Panc1 (cell line): Measurements from ENCODE around the gene MIPEP. TPM values are rescaled to one million over a fixed set of nuclear protein-coding genes. Genes with fewer than 3 reads are reported as not detected.

ENCODE experiments used
- ATAC-seq: fragments of 200-7000 bp; cut with Tn5 transposase; 2 replicates; pipeline ENCODE4 v1.9.1; 2020; ENCODE audit warnings: mild to moderate bottlenecking, moderate library complexity
- BruUV-seq: library from RNA; stranded (reverse); fragments of 400-500 nt; replicated peaks from 2 replicates; lab custom pipeline; 2021; lab: Mats Ljungman, UMichigan
- CTCF ChIA-PET: fragments of 300-600 bp; sonication (Branson Sonifier 250); formaldehyde crosslinking; loops from one replicate; lab custom pipeline; 2022; ENCODE audit warnings: antibody characterized with exemption; lab: Charles Lee
- POLR2A ChIA-PET: fragments of 300-600 bp; sonication (Branson Sonifier 250); formaldehyde crosslinking; loops from one replicate; lab custom pipeline; 2022; ENCODE audit warnings: antibody characterized with exemption; lab: Charles Lee
- DNase-seq: peaks from one replicate; pipeline ENCODE4 v3.0.0-alpha.2; 2010; ENCODE audit warnings: low read depth, low spot score
- H3K27ac ChIP-seq: 2 replicates; pipeline ENCODE4 v1.5.1; 2011; ENCODE audit warnings: mild to moderate bottlenecking, low read length, inconsistent platforms
- H3K27me3 ChIP-seq: fragments of 200-500 bp; sonication (Bioruptor generic); 2 replicates; pipeline ENCODE4 v1.6.0; 2014; ENCODE audit warnings: low read length, inconsistent platforms; ENCODE audit not compliant: control insufficient read depth, insufficient read depth
- H3K36me3 ChIP-seq: fragments of 200-500 bp; sonication (Bioruptor generic); 2 replicates; pipeline ENCODE4 v1.5.1; 2014; ENCODE audit warnings: inconsistent platforms, mild to moderate bottlenecking, low read length, moderate library complexity; ENCODE audit not compliant: control insufficient read depth, insufficient read depth
- H3K4me1 ChIP-seq: 2 replicates; pipeline ENCODE4 v1.5.1; 2011; ENCODE audit warnings: inconsistent platforms, mild to moderate bottlenecking, low read length, moderate library complexity; ENCODE audit not compliant: control insufficient read depth, insufficient read depth
- H3K4me3 ChIP-seq, 2 experiments: 2 replicates each; pipeline ENCODE4 v1.5.1; 2011 to 2012; ENCODE audit warnings: low read depth in 2 of 2, low read length in 2 of 2, mild to moderate bottlenecking in 2 of 2, inconsistent platforms in 1 of 2, moderate library complexity in 1 of 2
- H3K9me3 ChIP-seq: fragments of 200-500 bp; sonication (Bioruptor generic); 2 replicates; pipeline ENCODE4 v1.5.1; 2014; ENCODE audit warnings: low read depth, mild to moderate bottlenecking, inconsistent platforms, low read length, moderate library complexity; ENCODE audit not compliant: control insufficient read depth, insufficient read depth
- CTCF ChIP-seq: fragments of 450-650 bp; IDR thresholded peaks from 2 replicates; pipeline ENCODE4 v1.5.1; 2017; ENCODE audit warnings: mild to moderate bottlenecking
- REST ChIP-seq, 2 experiments: IDR thresholded peaks; 2 replicates each; pipeline ENCODE4 v1.6.1; 2011 to 2012; ENCODE audit warnings: low read depth in 2 of 2, control low read depth in 1 of 2, low read length in 1 of 2, mild to moderate bottlenecking in 1 of 2, moderate library complexity in 1 of 2; ENCODE audit not compliant: insufficient read depth in 1 of 2
- SIN3A ChIP-seq: IDR thresholded peaks from 2 replicates; pipeline ENCODE4 v1.6.1; 2012; ENCODE audit warnings: low read depth, mild to moderate bottlenecking, low read length, moderate library complexity, borderline replicate concordance; ENCODE audit not compliant: insufficient read depth
- TCF7L2 ChIP-seq: IDR thresholded peaks from 2 replicates; pipeline ENCODE4 v1.6.1; 2011; ENCODE audit warnings: mild to moderate bottlenecking, low read depth, low read length, inconsistent platforms
- in situ Hi-C: cut with HindIII; loops from 2 replicates; pipeline ENCODE4 v1.10.0; 2016; ENCODE audit warnings: low sequenced_read_pairs, low pct_unique_long_range_greater_than_20kb
- intact Hi-C: fragments of 100-400 bp; cut with micrococcal nuclease; formaldehyde crosslinking; loops from one replicate; pipeline ENCODE4 v1.10.0; 2022; ENCODE audit not compliant: unreplicated experiment
- total RNA-seq: library from RNA; stranded (reverse); gene quantifications from one replicate; pipeline ENCODE4 v1.2.1, GENCODE V29; 2021; ENCODE audit not compliant: unreplicated experiment

MIPEP gene
- total RNA-seq, 1 experiment from 2014 or later = 13.8 TPM

GRCh38 chr13:23848019-23848418 is 41.2 kb downstream of the MIPEP start:
- ATAC-seq (no peak), DNase-seq (no peak)
- H3K36me3 ChIP-seq = no peaks in the 10 kb centered on the region
- in situ Hi-C loops (no loop called here), intact Hi-C loops (no loop called here)
- TF ChIP-seq REST (IDR thresholded peaks at IDR 0.05; ENCODE audit: insufficient read depth in 1 of 2, low read depth in 2 of 2, low read length in 1 of 2) = no peak
- no peak for TF ChIP-seq CTCF
- TF ChIP-seq TCF7L2 = no peak
- ChIA-PET CTCF (no interaction called here), POLR2A (no interaction called here)
- no TSS peak for BruUV-seq
- H3K4me3 ChIP-seq = no peak overlapping the region
- no peaks in the 10 kb centered on the region for H3K27me3 ChIP-seq
- H3K9me3 ChIP-seq = no peaks in the 10 kb centered on the region
- H3K4me1 ChIP-seq = no peaks in the 10 kb centered on the region
- no peak overlapping the region for H3K27ac ChIP-seq

GRCh38 chr13:23847497-23847896 is 41.7 kb downstream of the MIPEP start:
- H3K36me3 ChIP-seq = no peaks in the 10 kb centered on the region
- H3K27me3 ChIP-seq = no peaks in the 10 kb centered on the region
- intact Hi-C loops = no loop called here
- no peaks in the 10 kb centered on the region for H3K9me3 ChIP-seq
- POLR2A ChIA-PET = no interaction called here
- CTCF ChIA-PET = no interaction called here
- no peak overlapping the region for H3K4me3 ChIP-seq
- no peak for TF ChIP-seq CTCF
- TF ChIP-seq SIN3A = no peak
- TF ChIP-seq TCF7L2 = no peak
- TF ChIP-seq REST (IDR thresholded peaks at IDR 0.05; ENCODE audit: insufficient read depth in 1 of 2, low read depth in 2 of 2, low read length in 1 of 2) = no peak
- in situ Hi-C loops = no loop called here
- no TSS peak for BruUV-seq
- ATAC-seq = no peak
- H3K4me1 ChIP-seq = no peaks in the 10 kb centered on the region
- H3K27ac ChIP-seq = no peak overlapping the region
- no peak for DNase-seq
